ENCODE results near the gene TSPEAR.

The TSPEAR gene

DNA sequence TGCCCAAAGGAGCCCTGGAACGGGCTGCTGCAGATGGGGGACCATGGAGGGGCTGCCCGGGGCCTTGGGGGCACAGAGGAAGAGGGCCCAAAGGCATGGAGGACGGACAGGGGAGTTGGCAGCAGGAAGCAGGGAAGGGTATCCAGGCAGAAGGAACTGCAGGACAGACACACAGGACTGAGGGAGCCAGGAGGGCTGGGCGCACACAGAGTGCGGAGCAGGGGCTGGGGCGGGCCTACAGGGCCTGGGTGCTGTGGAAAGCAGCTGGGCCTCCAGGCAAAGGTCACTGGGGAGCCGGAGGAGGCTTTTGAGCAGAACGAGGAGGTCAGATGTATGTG, 199.5 kb downstream of the TSPEAR start:
- no peaks in the 10 kb centered on the region for H3K4me1 Mint-ChIP-seq
- no peak overlapping the region for H3K4me3 Mint-ChIP-seq
- H3K27me3 Mint-ChIP-seq (ENCODE audit: low read depth), result peaks cover 10% of the 10 kb centered on the region
- no peaks in the 10 kb centered on the region for H3K9me3 Mint-ChIP-seq
- TF ChIP-seq, protein P1, sequence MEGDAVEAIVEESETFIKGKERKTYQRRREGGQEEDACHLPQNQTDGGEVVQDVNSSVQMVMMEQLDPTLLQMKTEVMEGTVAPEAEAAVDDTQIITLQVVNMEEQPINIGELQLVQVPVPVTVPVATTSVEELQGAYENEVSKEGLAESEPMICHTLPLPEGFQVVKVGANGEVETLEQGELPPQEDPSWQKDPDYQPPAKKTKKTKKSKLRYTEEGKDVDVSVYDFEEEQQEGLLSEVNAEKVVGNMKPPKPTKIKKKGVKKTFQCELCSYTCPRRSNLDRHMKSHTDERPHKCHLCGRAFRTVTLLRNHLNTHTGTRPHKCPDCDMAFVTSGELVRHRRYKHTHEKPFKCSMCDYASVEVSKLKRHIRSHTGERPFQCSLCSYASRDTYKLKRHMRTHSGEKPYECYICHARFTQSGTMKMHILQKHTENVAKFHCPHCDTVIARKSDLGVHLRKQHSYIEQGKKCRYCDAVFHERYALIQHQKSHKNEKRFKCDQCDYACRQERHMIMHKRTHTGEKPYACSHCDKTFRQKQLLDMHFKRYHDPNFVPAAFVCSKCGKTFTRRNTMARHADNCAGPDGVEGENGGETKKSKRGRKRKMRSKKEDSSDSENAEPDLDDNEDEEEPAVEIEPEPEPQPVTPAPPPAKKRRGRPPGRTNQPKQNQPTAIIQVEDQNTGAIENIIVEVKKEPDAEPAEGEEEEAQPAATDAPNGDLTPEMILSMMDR (IDR thresholded peaks at IDR 0.05; ENCODE audit: unreplicated experiment in 3 of 3), result no peak
- peaks cover 1% of the 10 kb centered on the region for H3K36me3 Mint-ChIP-seq (ENCODE audit: low read depth)
- no peak overlapping the region for H3K27ac Mint-ChIP-seq

DNA sequence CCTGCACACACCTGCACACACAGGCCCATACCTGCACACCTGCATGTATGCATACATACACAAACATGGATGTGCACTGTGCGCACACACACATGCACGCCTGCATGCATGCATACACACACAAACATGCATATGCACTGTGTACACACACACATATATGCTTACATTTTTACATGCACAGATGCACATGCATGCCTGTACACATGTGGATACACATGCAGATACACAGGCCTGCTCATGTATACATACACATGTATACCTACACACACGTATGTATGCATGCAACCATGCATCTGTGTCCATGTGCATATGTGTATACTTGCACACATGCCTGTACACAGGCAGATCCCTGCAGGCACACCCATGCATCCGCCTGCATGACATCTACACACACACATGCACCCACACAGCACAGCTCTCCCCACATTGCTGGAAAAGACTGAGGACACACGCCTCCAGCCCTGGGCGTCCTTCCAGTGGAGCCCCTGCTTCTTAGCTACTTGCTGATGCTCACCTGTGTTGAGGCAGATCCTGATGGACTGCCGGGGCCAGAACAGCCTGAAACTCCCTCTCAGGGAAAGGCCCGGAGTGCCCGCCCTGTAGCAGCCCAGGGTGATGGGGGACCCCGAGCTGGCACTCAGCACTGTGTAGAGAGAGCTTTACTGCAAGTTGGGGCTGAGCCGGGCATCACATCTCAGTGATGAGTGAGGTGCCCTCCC, 200.0 kb downstream of the TSPEAR start:
- Mint-ChIP-seq H3K27me3 (ENCODE audit: low read depth) (peaks cover 11% of the 10 kb centered on the region), H3K9me3 (no peaks in the 10 kb centered on the region), H3K4me3 (no peak overlapping the region), H3K36me3 (ENCODE audit: low read depth) (no peaks in the 10 kb centered on the region), H3K27ac (no peak overlapping the region), H3K4me1 (no peaks in the 10 kb centered on the region)
- TF ChIP-seq, protein P1 (IDR thresholded peaks at IDR 0.05; ENCODE audit: unreplicated experiment in 3 of 3), result no peak

DNA sequence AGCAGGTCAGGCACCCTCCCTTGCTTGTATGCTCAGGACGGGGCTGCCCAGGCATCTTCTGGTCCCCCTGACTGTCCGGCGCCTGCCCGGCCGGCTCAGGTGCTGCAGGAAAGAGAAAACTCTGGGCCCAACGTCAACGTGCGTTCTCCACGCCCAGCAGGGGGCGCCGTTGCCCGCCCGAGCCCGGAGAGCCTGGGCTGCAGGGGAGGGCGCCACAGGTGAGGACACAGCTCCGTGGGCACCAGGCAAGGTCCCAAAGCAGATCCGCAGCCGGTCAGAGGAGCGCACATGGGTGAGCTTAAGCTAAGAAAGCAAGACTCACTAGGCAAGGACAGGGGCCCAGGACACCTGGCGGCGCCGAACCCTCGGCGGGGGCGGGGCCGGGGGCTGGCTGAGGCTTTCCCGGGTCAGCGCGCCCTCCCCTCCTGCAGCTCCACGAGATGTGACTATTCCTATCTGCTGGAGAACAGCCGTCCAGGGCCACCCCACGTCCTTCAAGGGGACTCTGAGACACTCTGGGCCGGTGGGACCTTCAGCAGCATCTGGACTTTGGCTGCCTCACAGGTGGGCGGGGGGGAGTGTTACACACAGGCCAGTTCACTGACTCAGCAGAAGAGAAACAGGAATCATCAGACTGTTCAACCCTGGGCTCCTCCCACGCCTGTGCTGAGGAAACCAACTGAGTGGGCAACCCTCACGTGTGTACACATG, 200.7 kb downstream of the TSPEAR start:
- Mint-ChIP-seq H3K27ac (no peak overlapping the region), H3K36me3 (ENCODE audit: low read depth) (no peaks in the 10 kb centered on the region), H3K27me3 (ENCODE audit: low read depth) (peaks cover 11% of the 10 kb centered on the region), H3K4me3 (peak overlapping the region in 1 of 3 experiments; percentile 17), H3K9me3 (no peaks in the 10 kb centered on the region), H3K4me1 (no peaks in the 10 kb centered on the region)
- TF ChIP-seq, protein P1 (IDR thresholded peaks at IDR 0.05; ENCODE audit: unreplicated experiment in 3 of 3), result peak; percentile 83 to 94 (median 85)

DNA sequence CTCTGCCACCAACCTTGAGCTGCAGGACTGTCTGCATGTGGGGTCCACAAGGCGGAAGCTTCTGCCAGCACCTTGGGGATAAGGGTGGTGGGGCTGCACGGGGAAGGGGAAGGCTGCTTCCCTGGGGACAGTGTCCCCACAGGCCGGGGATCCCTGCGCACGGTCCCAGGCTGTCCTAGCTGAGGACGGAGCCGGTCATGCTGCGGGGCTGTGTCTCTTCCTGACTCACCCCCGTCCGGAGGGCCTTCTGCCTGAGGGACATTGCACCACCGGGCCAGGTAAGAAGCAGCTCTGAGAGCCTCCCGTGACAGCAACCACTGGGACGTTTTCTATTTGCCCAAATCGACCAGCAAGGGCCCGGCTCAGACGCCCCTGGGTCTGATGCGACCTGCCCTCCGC, 201.3 kb downstream of the TSPEAR start:
- Mint-ChIP-seq H3K4me3 (no peak overlapping the region), H3K9me3 (no peaks in the 10 kb centered on the region), H3K36me3 (ENCODE audit: low read depth) (no peaks in the 10 kb centered on the region), H3K27ac (no peak overlapping the region), H3K27me3 (ENCODE audit: low read depth) (peaks cover 11% of the 10 kb centered on the region), H3K4me1 (no peaks in the 10 kb centered on the region)
- TF ChIP-seq, protein P1 (IDR thresholded peaks at IDR 0.05; ENCODE audit: unreplicated experiment in 3 of 3), result no peak

DNA sequence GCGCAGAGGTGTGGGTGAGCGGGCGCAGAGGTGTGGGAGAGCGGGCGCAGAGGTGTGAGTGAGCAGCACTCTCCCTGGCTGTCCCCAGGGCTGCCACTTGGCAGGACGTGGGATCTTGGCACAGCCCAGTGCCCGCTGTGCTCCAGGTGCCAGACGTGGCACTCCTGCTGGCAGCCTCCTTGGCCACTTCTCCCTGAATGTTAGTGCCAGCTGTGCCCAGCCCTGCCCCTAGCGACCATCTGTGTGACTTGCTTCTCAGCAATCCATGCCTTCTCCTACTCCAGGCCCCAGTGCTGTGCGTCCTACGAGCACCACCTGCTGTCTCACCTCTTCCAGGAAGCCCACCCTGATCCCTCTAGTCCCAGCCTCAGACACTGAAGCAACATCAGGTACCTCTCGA, 201.8 kb downstream of the TSPEAR start:
- Mint-ChIP-seq H3K9me3 (no peaks in the 10 kb centered on the region), H3K4me3 (no peak overlapping the region), H3K27ac (no peak overlapping the region), H3K4me1 (no peaks in the 10 kb centered on the region), H3K27me3 (ENCODE audit: low read depth) (peaks cover 11% of the 10 kb centered on the region), H3K36me3 (ENCODE audit: low read depth) (no peaks in the 10 kb centered on the region)
- TF ChIP-seq, protein P1 (IDR thresholded peaks at IDR 0.05; ENCODE audit: unreplicated experiment in 3 of 3), result no peak

All from nephron (organoid).